Activated CD4-positive, alpha-beta T cell treated with anti-CD3 and anti-CD28 coated beads, Interleukin-2, amount 50 U/mL, for 24 hours (primary cell): Measurements from ENCODE around the gene SLC25A2.
A peak's percentile ranks its signal among the peaks of the same experiment; 100 is the strongest.
"Not testable (repeated sequence)": the region's sequence is repeated elsewhere in the genome, so short reads cannot be mapped to it uniquely, and the experiment has no call there.

Source experiments
- DNase-seq, 2 donors: peaks; one replicate each; pipeline ENCODE4 v3.0.0-alpha.2; 2020; ENCODE audit warnings: low read depth in 1 of 2, low spot score in 1 of 2

SLC25A2 gene

GRCh38 chr5:141303756-141304155, at the start of gene SLC25A2:
Gene SLC25A2, minus strand, starts transcription at chr5:141304049. Its CDS starts 184 bp downstream, at chr5:141303865.
- no peak for DNase-seq

- DNase-seq: no peak
These were observed 47.7 kb upstream of the SLC25A2 start for GRCh38 chr5:141351591-141351990.

- DNase-seq: no peak
These were observed 46.2 kb upstream of the SLC25A2 start, which contains the start of gene PCDHGB1 for GRCh38 chr5:141349917-141350619. Gene PCDHGB1, plus strand, starts transcription at chr5:141350099. Its CDS starts 162 bp downstream, at chr5:141350261.

GRCh38 chr5:141346017-141346416, 42.2 kb upstream of the SLC25A2 start:
- not testable (repeated sequence) for DNase-seq

DNA sequence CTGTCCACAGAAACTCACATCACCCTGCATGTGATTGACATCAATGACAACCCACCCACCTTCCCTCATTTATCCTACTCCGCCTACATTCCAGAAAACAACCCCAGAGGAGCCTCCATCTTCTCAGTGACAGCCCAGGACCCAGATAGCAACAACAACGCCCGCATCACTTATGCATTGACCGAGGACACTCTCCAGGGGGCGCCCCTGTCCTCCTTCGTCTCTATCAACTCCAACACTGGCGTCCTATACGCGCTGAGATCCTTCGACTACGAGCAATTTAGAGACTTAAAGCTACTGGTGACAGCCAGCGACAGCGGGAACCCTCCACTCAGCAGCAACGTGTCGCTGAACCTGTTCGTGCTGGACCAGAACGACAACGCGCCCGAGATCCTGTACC, 41.5 kb upstream of the SLC25A2 start:
- no peak for DNase-seq

- no peak for DNase-seq
These were observed 40.2 kb upstream of the SLC25A2 start for GRCh38 chr5:141343953-141344463.

DNA sequence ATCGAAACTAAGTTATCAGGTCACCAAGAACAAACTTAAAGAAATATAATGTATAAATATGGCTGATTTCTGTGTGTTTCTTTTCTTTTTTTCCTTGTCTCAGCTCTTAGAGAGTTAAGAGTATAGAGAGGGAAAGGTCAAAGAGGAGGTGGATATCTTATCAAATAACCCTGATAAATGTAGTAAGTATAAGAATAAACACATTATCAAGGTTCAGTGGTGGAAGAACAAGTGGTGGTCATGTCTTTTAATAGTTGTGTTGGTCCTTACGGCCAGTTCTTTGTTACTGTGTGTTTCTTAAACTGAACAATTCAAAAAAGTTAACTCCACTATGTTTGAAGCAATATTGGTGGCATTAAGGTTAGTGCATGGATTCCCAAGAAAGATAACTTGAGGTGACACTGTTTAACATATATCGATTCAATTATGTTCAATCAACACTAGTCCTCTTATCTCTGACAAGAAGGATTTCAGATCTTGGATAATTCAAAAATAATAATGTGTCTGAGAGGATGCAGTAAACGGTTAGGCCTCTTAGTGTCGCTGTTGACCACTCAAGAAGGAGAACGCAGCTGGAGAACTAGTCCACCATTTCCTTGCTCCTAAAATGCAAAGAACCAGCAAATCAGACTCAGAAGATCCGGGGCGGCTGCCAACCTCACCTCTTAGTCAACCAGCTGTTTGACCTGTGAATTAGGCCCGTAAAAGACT, 39.5 kb upstream of the SLC25A2 start, which contains the start of gene PCDHGA3:
TSS of gene PCDHGA3 (plus strand) at position 588 of the 711 bp plus-strand sequence. CDS start 205 bp downstream, outside the sequence.
- DNase-seq: no peak

DNA sequence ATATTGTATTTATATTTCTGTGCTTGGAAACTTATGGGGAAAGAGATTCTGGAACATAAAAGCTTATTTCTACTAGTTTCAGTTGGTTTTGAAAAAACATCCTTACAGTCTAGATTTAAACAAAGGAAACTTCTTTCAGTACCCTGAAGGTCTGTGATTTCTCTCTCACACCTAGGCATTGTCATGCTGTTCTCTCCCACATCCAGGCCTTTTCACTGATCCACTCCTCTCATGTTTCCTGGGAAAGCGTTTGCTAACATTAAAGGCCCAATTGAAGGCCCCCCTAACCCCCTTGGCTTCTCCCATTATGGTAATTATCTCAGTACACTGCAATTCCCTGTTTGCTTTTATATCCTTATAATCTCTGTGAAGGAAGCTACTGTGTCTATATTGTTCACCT, 38.9 kb upstream of the SLC25A2 start:
- DNase-seq: no peak

GRCh38 chr5:141340781-141341354, 37.0 kb upstream of the SLC25A2 start:
- not testable (repeated sequence) for DNase-seq

DNA sequence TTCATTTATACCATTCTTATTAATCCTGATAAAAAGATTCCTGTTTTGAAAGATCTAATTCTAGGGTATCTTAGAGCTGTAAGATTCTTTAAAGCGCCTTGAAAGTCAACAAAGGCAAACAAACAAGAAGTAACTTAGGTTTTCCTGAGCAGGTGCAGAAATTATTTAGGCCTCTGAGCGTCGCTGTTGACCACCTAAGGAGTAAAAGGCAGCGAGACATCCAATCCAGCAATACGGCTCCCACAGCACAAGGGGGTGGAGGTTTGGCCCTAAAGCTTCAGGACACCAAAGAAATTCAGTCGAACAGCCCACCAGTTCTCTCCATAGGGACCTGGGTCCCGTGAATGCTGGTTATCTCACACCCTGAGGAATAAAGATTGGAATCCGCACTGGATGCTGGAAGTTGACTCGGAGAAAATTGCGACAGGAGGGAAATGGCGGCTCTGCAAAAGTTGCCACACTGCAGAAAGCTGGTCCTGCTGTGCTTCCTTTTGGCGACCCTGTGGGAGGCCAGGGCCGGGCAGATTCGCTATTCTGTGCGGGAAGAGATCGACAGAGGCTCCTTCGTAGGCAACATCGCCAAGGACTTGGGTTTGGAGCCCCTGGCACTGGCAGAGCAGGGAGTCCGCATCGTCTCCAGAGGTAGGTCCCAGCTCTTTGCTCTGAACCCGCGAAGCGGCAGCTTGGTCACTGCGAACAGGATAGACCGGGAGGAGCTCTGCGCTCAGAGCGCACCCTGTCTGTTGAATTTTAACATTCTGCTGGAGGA, 34.9 kb upstream of the SLC25A2 start, which contains the start of gene PCDHGA2:
TSS of gene PCDHGA2 (plus strand) at position 223 of the 769 bp plus-strand sequence.
- no peak for DNase-seq

GRCh38 chr5:141332571-141332970, 28.7 kb upstream of the SLC25A2 start:
- not testable (repeated sequence) for DNase-seq

DNA sequence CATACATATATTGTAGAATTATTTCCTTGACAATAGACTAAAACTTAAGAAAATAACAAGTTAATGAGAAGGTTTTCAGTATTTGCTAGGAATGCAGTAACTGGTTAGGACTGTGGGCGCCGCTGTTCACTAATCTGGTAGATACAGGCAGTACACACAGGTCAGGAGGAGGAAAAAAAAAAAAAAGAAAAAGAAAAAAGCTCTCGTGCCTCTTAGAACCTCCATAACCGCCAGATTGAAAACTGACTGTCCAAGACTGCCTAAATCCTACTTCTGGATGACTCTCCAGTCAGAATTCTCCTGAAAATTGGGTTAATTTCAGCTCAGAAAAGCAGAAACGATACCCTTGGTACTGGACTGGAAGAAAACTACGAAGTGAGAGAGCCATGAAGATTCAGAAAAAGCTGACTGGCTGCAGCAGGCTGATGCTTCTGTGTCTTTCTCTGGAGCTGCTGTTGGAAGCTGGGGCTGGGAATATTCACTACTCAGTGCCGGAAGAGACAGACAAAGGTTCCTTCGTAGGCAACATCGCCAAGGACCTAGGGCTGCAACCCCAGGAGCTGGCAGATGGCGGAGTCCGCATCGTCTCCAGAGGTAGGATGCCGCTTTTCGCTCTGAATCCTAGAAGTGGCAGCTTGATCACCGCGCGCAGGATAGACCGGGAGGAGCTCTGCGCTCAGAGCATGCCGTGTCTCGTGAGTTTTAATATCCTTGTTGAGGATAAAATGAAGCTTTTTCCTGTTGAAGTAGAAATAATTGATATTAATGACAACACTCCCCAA, 26.6 kb upstream of the SLC25A2 start, which contains the start of gene PCDHGA1:
TSS of gene PCDHGA1 (plus strand) at position 216 of the 782 bp plus-strand sequence.
- DNase-seq: no peak

DNA sequence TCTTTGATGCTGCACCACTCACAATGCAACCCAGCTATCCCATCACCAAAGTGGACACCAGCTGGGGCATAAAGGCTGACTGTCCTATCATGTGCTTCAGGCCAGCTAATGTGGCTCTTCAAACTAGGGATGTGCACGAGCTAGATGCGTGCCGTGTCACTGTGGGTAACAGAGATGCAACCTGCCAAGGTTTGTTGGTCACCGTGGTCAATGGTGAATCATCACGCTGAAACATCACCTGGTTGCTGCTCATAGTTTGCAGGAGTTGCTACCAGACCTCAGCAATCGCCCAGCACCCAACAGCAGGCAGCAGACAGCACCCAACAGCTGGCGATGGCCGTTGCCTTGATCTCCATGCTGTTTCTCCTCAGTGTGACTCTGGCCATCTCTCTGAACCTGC, 24.4 kb upstream of the SLC25A2 start:
- DNase-seq: no peak

GRCh38 chr5:141326088-141326854, 22.4 kb upstream of the SLC25A2 start:
- DNase-seq: peak; percentile 28 to 47

DNA sequence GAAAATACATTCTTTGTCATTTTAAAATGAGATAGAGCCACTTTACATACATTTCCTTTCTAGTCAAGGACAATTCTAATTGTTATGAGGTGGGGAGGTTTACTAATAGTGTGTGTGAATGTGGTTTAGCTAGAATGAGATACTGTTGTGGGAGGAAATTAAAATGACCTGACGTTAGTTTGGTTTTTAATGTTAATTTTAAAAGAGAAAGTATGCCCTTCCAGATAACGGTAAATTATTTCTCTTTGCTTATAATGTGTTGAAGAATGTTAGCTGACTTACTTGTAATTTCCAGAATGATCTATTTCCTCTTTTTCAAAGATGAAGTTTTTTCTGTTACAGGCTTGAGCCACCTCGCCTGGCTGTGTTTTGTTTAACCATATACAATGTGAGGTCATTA, 18.4 kb upstream of the SLC25A2 start:
- no peak for DNase-seq

DNA sequence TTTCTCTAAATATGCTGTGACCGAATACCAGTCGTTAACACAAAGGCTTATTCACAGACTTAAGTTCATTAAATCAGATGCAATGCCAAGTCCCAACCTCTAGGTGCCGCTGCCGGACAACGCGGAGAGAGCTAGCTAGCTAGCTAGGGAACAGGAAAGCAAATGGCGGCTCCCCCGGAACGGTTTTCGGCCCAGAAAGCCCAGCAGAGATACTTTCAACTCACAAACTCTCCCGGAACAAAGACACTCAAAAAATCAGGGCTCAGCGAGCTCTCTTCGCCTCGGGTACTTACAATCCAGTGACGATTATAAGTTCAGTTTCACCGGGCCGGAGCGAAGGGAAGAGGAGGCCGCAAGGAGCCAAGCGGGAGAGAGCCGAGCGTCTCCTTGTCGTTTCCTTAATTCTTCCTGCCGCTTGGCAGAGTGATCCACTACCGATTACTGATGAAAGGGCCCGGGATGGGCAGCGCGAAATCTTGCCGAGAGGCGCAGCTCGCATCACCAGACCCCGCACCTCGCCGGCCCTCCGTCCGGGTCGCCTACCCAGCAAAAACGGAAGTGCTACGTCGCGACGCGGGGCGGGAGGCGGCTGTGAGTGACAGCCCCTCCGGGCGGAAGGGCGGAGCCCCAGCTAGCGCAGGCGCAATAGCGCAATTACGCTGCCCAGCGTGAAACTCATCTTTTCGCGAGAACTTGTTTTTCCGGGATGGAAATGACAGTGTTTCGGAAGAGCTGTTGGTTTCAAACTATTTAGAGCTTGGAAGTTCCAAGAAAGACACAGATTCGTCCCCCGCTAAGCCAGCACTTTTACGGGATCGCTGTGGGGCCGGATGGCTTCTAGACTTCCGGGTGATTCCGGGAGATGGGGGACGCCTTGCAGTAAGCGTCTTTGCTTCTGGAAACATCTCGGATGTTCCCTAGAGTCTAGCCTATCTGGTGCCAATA, 16.6 kb upstream of the SLC25A2 start, which contains the start of gene TAF7:
TSS of gene TAF7 (minus strand) at position 560 of the 945 bp plus-strand sequence. CDS start 740 bp downstream, outside the sequence.
- DNase-seq: peak; percentile 80 to 89

DNA sequence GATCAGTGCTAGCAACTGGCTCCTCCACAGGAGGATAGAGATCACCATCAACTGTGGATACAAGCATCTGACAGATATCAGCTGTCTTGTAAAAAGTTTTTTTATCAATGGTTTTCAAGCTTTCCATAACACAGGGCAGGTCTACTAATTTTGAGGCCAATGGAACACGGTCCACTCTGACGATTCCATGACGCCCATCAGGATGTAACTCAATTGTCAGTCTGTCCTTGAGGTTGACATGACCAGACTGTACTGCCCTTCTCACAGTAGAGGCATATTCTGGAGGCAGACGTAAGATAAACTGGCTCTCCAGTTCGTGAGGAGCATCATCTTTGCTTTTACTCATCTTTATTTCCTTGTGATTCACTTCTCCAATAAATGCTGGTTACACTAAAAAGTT, 15.8 kb upstream of the SLC25A2 start:
- no peak for DNase-seq

DNA sequence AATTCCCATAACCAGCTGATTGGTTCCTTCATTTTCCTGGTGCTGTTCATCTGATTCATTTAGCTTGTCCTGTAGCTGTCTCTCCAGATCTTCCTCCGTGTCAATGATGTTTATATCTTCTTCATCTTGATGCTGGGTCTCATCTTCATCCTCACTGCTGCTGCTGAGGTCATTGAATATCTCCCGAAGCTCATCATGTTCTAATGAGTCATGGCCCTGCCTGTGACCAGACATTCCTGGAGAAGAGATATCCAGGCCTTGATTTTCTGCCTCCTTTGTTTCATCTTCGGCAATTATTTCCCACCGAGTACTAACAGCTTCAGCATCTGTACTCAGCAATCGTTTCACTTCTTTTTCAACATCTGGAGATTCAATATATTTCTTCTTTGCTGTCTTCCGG, 15.4 kb upstream of the SLC25A2 start:
- DNase-seq: no peak
